KOPT-K1 (cell line): ENCODE results near the gene SLC13A2.

ENCODE experiments used
- H3K27ac ChIP-seq: fragments of 200-600 bp; sonication (generic); 2 replicates; pipeline ENCODE4 v1.5.1; 2016; ENCODE audit warnings: antibody characterized with exemption, mild to moderate bottlenecking, low read depth, low read length; ENCODE audit not compliant: poor library complexity, severe bottlenecking
- H3K36me3 ChIP-seq: fragments of 200-600 bp; sonication (generic); 2 replicates; pipeline ENCODE4 v1.5.1; 2017; ENCODE audit warnings: antibody characterized with exemption, mild to moderate bottlenecking, low read length, moderate library complexity; ENCODE audit not compliant: insufficient read depth
- H3K9me3 ChIP-seq: fragments of 200-600 bp; sonication (generic); 2 replicates; pipeline ENCODE4 v1.5.1; 2017; ENCODE audit warnings: antibody characterized with exemption, low read length, mild to moderate bottlenecking; ENCODE audit not compliant: insufficient read depth, poor library complexity, severe bottlenecking

The SLC13A2 gene

GRCh38 chr17:28527859-28528258 lies 54.4 kb downstream of the SLC13A2 start:
- H3K36me3 ChIP-seq: no peaks in the 10 kb centered on the region
- H3K9me3 ChIP-seq: no peaks in the 10 kb centered on the region
- H3K27ac ChIP-seq: no peak overlapping the region

DNA sequence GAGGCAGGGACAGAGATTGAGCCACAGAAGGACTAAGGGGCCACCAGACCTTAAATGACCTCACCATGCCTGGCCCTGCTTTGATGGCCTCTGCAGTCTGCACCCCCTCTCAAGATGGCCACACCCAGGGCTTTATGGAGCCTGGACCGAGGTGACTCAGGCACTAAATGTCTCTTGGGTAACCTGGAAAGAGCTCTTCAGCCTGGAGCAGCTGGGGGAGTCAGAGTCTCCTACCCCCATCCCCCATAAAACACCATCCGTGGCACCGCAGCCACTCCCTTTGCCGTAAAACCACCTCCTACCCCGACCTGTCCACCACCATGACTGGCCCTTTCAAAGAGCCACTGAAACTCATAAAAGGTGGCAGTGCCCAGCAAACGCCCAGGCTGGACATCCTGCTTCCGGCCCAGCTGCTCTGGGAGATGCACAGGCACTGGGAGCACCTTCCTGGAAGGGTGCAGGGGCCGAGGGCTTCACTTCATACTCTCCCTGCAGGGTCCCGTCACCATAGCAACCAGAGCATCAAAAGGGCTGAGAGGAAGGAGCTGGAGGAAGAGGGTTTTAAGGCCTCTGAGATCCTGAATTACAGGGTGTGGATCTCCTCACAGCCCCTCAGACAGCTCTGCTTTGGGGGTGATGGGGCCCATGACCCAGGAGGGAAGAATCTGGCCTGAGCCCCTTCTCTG lies 55.0 kb downstream of the SLC13A2 start:
- Histone ChIP-seq H3K27ac (no peak overlapping the region), H3K9me3 (no peaks in the 10 kb centered on the region), H3K36me3 (no peaks in the 10 kb centered on the region)

DNA sequence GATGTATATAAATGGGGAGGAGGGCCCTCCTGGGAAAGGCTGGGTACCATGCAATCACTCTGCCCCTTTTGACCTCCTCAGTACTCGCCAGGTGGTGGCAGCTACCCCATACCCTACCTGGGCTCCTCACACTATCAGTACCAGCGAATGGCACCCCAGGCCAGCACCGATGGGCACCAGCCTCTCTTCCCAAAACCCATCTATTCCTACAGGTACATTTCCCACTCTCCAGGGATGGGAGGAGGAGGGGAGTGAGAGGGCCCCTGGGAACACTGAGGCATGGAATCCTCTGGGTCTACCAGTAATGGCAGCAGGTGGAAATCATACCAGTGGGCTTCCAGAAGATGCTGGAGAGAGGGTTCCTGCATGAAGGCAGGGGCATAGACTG lies 55.6 kb downstream of the SLC13A2 start:
- H3K36me3 ChIP-seq: no peaks in the 10 kb centered on the region
- no peak overlapping the region for H3K27ac ChIP-seq
- no peaks in the 10 kb centered on the region for H3K9me3 ChIP-seq

DNA sequence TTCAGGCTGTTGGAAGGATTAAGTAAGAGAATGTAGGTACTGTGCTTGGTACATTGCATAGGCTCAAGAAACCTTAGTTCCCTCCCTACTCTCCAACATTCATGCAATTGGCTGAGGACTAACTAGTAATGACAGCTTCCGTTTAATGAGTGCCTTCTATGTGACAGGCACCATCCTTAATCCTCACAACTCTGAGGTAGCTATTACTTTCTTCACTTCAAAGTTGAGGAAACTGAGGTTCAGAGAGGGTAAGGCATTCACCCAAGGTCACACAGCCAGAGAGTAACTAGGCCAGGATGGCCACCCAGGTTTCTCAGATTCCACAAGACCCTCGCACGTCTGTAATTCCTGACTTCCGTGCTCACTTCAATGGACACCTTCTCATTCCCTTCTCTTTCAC lies 56.8 kb downstream of the SLC13A2 start:
- no peak overlapping the region for H3K27ac ChIP-seq
- no peaks in the 10 kb centered on the region for H3K9me3 ChIP-seq
- no peaks in the 10 kb centered on the region for H3K36me3 ChIP-seq

GRCh38 chr17:28530926-28531325 lies 57.5 kb downstream of the SLC13A2 start:
- Histone ChIP-seq H3K36me3 (no peaks in the 10 kb centered on the region), H3K27ac (no peak overlapping the region), H3K9me3 (no peaks in the 10 kb centered on the region)

DNA sequence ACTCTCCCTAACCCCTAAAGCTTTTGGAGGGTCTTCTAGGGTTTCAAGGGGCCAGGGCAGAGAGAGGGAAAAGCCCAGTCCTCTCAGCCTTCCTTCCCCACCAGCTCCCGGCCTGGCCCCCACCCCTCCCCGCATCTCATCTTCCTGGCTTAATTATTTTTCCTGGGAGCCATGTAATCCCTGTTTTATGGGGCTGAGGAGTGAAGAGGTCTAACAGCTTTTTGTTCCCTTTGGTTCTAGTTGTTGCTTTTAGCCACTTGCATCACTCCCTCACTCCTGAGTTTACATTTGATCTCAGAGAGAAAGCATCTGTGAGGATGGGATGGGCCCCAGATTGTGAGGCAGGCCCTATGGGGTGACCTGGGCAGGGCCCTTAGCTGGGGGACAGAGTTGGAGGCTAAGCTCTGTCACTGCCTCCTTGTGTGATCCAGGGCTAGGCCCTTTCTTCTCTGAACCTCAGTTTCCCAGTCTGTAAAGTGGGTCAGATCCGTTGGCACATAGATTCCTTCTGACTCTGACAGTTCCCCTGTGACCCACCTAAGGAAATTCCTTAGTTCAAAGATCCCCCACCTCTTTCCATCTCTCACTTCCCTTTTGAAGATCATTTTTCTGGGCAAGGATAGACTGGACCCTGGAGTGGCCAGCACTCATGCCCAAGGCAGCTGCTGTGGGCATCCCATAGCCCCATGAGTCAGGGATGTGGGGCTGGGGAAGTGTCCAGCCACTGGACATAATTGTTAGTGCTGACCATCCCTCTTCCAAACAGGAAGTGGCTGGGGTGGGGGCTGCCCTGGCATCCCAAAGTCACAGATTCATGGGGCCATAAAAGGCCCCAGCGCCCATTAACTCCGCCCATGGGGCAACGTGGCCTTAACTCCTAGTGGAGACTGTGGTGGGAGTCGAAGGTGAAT lies 58.9 kb downstream of the SLC13A2 start:
- no peaks in the 10 kb centered on the region for H3K9me3 ChIP-seq
- no peaks in the 10 kb centered on the region for H3K36me3 ChIP-seq
- no peak overlapping the region for H3K27ac ChIP-seq

GRCh38 chr17:28533091-28533807 lies 59.8 kb downstream of the SLC13A2 start:
- H3K36me3 ChIP-seq: no peaks in the 10 kb centered on the region
- H3K27ac ChIP-seq: no peak overlapping the region

DNA sequence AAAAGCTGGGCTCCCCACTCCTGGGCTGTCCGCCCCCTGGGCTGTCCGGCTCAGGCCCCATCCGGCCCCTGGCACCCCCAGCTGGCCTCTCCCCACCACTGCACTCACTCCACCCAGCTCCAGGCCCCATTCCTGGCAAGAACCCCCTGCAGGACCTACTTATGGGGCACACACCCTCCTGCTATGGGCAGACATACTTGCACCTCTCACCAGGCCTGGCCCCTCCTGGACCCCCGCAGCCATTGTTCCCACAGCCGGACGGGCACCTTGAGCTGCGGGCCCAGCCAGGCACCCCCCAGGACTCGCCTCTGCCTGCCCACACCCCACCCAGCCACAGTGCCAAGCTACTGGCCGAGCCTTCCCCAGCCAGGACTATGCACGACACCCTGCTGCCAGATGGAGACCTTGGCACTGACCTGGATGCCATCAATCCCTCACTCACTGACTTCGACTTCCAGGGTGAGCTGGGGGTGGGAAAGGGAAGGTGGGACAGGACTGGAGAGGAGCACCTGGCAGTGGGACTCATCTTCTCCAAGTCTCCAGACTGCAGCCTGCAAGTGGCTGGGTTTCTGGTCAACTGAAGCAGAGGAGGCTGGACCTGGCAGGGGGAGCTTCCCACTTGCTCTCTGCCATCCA lies 61.4 kb downstream of the SLC13A2 start:
- no peaks in the 10 kb centered on the region for H3K9me3 ChIP-seq
- H3K27ac ChIP-seq: no peak overlapping the region
- H3K36me3 ChIP-seq: no peaks in the 10 kb centered on the region

More at GRCh38 chr17:28533091-28533807, 59.8 kb downstream of the SLC13A2 start:
- no peaks in the 10 kb centered on the region for H3K9me3 ChIP-seq

DNA sequence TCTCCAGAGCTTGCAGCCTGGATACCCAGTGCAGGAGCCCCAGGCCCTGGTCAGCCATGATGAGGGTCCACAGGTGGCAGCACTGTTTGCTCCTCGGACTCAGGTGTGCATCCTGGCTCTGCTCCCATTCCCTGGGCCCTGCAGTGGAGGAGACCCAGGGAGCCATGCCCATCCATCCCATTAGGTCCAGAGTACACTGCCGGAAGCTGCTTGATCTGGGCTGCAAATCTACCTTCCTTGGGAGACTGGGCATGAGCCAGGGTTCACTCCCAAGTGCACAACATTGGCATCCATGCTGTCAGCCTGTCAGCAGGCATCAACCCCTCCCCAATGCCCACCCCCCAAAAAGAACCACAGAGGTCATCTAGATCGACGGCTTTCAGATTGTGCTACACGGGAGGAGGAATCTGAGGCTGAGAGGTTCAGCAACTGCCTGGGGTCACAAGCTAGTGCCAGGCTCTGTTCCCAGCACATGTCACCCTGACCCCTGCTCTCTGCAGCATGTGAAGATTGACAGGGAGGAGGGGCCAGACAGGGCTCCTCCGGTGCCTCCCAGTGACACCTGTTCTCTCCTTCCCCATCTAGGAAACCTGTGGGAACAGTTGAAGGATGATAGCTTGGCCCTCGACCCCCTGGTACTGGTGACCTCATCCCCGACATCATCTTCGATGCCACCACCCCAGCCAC lies 63.2 kb downstream of the SLC13A2 start:
- Histone ChIP-seq H3K36me3 (no peaks in the 10 kb centered on the region), H3K9me3 (no peaks in the 10 kb centered on the region), H3K27ac (no peak overlapping the region)

- Histone ChIP-seq H3K27ac (no peak overlapping the region), H3K9me3 (no peaks in the 10 kb centered on the region), H3K36me3 (no peaks in the 10 kb centered on the region)
These were observed 63.8 kb downstream of the SLC13A2 start for GRCh38 chr17:28537219-28537610.

- Histone ChIP-seq H3K27ac (no peak overlapping the region), H3K36me3 (no peaks in the 10 kb centered on the region), H3K9me3 (no peaks in the 10 kb centered on the region)
These were observed 65.0 kb downstream of the SLC13A2 start for GRCh38 chr17:28538296-28538895.

DNA sequence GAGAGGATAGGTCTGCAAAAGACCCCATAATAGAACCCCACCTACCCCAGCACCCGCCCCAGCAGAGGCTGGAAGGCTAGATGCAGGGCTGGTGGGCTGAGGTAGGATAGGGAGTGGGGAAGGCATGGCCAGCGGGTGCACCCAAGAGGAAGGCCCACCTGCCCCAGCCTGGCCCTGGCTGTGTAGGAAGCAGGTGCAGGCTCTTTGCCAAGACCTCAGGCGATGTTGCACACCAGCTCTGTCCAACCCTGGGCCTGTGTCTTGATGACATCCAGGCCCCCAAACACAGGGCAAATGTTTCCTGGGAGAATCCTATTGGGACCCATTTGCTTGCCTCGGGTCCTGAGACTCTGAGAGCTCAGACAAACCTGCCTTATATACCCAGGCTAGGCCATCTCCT lies 66.8 kb downstream of the SLC13A2 start:
- Histone ChIP-seq H3K36me3 (no peaks in the 10 kb centered on the region), H3K9me3 (no peaks in the 10 kb centered on the region), H3K27ac (no peak overlapping the region)

- Histone ChIP-seq H3K9me3 (no peaks in the 10 kb centered on the region), H3K36me3 (no peaks in the 10 kb centered on the region), H3K27ac (no peak overlapping the region)
These were observed 68.0 kb downstream of the SLC13A2 start for GRCh38 chr17:28541439-28541838.
